GM12801 (cell line): ENCODE data around the gene PARVB.

ENCODE experiments used
- TF ChIP-seq, protein P1 (sequence below): IDR thresholded peaks from one replicate; pipeline ENCODE4 v1.5.1; 2011; ENCODE audit warnings: control low read depth; ENCODE audit not compliant: insufficient read length; ENCODE audit errors: extremely low read depth

The PARVB gene

DNA sequence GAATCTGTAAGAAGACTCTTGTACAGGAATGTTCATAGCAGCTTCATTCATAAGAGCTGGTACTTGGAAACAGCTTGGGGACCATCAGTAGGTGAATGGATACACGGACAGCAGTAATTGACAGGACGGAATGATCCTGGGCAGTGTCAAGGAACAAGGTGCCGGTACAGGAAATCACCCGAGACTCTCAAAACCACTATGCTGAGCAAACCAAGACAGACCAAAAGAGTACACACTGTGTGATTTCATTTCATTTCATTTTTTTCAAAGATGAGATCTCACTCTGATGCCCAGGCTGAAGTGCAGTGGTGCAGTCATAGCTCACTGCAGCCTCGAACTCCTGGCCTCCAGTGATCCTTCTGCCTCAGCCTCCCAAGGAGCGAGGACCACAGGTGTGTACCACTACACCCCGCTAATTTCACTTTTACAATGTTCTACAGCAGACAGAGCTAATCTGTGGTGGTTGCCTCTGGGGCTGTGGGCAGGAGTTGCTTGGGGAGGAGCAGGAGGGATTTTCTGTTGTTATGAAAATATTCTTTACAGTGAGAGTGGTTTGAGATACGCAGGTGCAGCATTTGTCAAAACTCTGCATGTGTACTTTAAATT is 15.6 kb downstream of the PARVB start:
- TF ChIP-seq, protein P1, sequence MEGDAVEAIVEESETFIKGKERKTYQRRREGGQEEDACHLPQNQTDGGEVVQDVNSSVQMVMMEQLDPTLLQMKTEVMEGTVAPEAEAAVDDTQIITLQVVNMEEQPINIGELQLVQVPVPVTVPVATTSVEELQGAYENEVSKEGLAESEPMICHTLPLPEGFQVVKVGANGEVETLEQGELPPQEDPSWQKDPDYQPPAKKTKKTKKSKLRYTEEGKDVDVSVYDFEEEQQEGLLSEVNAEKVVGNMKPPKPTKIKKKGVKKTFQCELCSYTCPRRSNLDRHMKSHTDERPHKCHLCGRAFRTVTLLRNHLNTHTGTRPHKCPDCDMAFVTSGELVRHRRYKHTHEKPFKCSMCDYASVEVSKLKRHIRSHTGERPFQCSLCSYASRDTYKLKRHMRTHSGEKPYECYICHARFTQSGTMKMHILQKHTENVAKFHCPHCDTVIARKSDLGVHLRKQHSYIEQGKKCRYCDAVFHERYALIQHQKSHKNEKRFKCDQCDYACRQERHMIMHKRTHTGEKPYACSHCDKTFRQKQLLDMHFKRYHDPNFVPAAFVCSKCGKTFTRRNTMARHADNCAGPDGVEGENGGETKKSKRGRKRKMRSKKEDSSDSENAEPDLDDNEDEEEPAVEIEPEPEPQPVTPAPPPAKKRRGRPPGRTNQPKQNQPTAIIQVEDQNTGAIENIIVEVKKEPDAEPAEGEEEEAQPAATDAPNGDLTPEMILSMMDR: no peak

DNA sequence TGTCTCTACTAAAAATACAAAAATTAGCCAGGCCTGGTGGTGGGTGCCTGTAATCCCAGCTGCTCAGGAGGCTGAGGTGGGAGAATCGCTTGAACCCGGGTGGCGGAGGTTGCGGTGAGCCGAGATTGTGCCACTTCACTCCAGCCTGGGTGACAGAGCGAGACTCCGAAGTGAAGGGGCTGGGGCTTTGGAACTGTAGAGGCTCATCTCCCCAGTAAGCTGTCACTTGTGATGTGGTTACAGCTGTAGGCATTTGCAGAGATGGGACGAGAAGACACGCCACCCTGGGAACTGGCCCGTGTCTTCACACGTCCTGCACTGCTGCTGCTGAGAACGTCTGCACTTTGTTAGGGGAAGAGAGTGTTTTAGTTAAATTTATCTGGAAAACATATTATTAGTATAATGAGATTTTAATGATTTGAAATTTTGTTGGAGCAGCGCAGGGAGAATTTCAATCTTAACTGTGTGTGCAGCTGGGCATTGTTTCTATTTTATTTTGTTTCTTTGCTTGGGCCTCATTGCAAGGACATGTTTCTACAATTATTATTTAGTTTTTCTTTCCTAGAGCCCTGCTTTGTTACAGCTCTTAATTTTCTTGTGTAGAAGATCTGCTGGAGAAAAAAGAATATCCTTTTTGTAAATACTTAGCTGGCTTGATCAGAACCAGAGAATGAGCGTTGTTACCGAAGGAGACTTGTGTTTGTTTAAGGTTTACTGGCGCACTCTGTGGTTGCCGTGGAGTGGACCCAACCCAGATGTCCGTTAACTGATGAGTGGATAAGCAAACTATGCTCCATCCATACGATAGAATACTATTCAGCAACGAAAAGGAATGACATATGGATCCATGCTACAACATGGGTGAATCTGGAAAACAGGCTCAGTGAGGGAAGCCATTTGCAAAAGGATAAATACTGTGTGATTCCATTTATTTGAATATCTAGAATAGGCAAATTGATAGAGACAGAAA is 18.4 kb downstream of the PARVB start:
- TF ChIP-seq, protein P1: no peak

DNA sequence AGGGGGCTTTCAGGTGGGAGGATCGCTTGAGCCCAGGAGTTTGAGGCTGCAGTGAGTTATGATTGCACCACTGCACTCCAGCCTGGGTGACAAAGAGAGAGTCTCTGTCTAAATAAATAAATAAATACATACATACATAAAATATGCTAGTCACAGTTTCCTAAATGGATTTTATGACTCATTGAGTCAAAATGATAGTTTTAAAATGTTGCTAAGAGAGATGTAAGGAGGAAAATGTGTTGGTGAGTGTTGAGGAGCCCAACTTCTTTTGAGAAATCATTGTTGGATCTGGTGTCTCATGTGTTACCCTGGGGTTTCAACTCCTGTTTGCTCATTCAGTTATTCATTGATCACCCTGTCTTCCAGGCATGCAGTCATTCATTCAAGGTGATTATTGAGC is 21.0 kb downstream of the PARVB start:
- TF ChIP-seq, protein P1: no peak

DNA sequence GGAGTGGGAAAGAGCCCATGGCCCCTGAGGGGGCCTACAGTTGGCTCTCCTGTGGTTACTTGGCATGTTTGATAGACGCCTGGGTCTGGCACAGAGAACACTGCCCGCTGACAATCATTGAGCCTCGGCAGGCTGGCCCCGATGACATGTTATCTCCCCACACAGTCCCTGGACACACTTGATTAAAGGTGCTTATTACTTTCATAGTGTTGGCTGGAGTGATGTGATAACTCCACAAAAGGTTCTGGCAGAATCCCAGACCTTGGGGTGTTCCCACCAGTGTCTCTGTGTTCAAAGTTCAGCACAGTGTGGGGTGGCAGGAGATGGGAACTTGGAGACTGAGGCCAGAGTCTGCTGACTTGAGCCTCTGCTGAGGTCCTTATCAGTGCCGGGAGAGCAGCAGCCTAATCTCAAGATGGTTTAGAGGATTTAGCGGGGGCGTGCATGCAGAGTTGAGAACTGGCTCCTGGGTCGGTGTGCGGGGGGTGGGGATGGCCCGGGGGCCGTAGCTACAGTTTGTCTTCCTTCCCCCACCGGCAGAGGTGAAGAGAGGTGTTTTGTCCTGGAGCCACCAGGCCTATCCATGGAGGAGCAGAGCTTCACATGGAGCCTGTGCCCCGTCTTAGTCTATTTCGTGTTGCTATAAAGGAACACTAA is 22.5 kb downstream of the PARVB start:
- TF ChIP-seq, protein P1: no peak

DNA sequence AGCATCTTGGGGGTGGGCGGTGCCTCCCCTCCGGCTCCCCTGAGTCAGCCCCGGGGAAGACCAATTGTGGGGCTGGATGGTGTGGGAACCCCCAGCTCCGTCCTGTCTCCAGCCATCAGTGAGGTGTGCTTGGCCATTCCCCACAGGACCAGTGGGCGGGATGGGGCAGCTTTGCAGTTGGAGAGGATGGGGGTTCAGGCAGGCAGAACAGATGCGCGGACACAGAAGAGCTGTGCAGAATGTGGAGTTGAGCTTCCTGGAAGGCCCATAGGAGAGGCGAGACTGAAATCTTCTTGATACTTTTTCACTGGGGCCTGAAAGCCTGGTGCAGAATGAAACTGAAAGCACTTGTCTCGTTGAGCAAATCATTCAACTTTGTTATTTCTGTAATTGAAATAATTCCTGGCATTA is 23.8 kb downstream of the PARVB start:
- TF ChIP-seq, protein P1: no peak

DNA sequence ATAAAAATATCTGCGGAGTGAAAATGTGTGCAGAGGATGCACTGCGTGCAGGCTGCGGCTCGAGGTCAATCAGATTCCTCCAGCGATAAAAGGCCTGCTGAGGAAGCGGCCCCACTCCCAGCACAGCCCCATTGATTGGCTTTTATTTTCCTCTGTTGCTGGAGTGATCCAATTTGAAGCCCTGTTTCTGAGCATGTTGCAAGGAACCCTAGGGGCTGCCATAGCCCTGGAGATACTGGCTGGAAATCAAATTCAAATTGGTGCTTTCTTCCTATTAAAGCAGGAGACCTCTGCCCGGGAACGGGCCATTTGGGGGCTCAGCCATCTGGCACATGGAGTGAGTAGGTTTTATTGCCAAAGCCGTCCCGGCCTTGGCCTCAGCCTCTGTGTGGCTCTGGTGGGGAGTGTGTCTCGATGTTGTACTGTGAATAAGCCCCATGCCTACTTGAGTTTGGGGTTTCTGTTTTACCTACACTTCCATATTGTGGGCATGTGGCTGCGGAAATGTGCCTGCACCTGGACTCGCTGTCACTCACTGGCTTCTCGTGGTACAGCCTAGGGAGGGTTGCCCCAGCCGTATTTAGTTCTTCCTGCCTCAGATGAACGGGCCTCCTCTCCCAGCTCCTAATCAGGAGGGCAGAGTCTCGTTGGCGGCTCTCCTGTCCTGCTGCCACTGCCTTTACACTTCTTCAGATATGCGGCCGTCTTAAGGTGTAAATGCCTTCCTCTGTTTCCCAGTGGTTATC is 25.6 kb downstream of the PARVB start:
- TF ChIP-seq, protein P1: no peak

DNA sequence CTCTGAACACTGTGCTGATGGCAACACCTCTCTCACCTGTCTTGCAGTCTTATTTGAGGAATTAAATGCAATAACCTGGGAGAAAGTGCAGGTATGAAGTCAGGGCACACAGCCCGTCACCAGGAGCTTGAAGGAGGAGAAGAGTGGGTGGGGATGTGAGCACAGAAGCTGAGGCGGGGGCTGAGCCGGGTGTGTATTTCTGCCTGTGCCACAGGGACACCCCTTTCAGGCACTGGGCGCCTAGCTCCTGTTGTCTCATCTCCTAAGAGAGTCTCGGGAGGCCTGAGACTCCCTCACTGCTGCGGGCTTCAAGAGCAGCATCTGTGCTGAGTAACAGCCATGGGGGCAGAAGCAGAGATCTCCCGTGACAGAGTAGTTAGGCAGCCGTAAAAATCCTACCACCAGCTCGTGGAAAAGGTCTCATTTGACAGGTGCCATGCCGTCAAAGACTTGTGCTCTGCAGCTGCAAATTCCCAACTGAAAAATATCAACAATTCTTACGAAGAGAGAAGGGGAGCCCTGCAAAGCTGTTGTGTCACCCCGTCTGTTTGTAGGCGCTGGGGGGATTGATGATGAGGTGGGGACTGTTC is 26.8 kb downstream of the PARVB start:
- TF ChIP-seq, protein P1: no peak
